H9 (cell line): Measurements from ENCODE around the gene TNRC6A. TPM values are rescaled to one million over a fixed set of nuclear protein-coding genes. Genes with fewer than 3 reads are reported as not detected.

ENCODE experiments used
- DNase-seq: peaks from one replicate; pipeline ENCODE4 v3.0.0-alpha.2; 2017
- H2AFZ ChIP-seq: one replicate; pipeline ENCODE4 v1.6.1; 2013; ENCODE audit warnings: mild to moderate bottlenecking, low read length, control low read depth, moderate library complexity
- H2AK5ac ChIP-seq: 2 replicates; pipeline ENCODE4 v1.6.1; 2013; ENCODE audit warnings: low read length, control low read depth, mixed read lengths; ENCODE audit not compliant: insufficient read length
- H2BK120ac ChIP-seq: one replicate; pipeline ENCODE4 v1.6.1; 2013; ENCODE audit warnings: low read depth, mild to moderate bottlenecking, low read length, control low read depth, inconsistent platforms; ENCODE audit not compliant: poor library complexity, severe bottlenecking
- H2BK12ac ChIP-seq: 2 replicates; pipeline ENCODE4 v1.6.1; 2013; ENCODE audit warnings: low read length, control low read depth, mixed read lengths, low read depth; ENCODE audit not compliant: insufficient read length
- H2BK15ac ChIP-seq: 2 replicates; pipeline ENCODE4 v1.6.1; 2013; ENCODE audit warnings: low read depth, low read length, control low read depth
- H2BK20ac ChIP-seq: one replicate; pipeline ENCODE4 v1.6.1; 2013; ENCODE audit warnings: low read depth, mild to moderate bottlenecking, low read length, control low read depth, inconsistent platforms; ENCODE audit not compliant: poor library complexity, severe bottlenecking
- H2BK5ac ChIP-seq: 2 replicates; pipeline ENCODE4 v1.6.1; 2013; ENCODE audit warnings: low read length, control low read depth, mixed read lengths; ENCODE audit not compliant: insufficient read length
- H3K14ac ChIP-seq: 2 replicates; pipeline ENCODE4 v1.6.1; 2013; ENCODE audit warnings: low read length, control low read depth; ENCODE audit not compliant: insufficient read depth
- H3K18ac ChIP-seq: 2 replicates; pipeline ENCODE4 v1.6.1; 2013; ENCODE audit warnings: low read depth, mild to moderate bottlenecking, mixed read lengths, low read length, control low read depth; ENCODE audit not compliant: insufficient read length
- H3K23ac ChIP-seq: 2 replicates; pipeline ENCODE4 v1.6.1; 2013; ENCODE audit warnings: low read length, control low read depth, mixed read lengths, low read depth; ENCODE audit not compliant: insufficient read length
- H3K23me2 ChIP-seq: 2 replicates; pipeline ENCODE4 v1.6.1; 2013; ENCODE audit warnings: low read depth, mild to moderate bottlenecking, mixed read lengths, low read length, control low read depth; ENCODE audit not compliant: insufficient read length, poor library complexity, severe bottlenecking
- H3K27ac ChIP-seq: 2 replicates; pipeline ENCODE4 v1.5.1; 2013; ENCODE audit warnings: low read length, control low read depth, mixed read lengths, low read depth; ENCODE audit not compliant: insufficient read length
- H3K27me3 ChIP-seq: 2 replicates; pipeline ENCODE4 v1.6.1; 2013; ENCODE audit warnings: low read length, control low read depth, inconsistent platforms; ENCODE audit not compliant: insufficient read depth
- H3K4ac ChIP-seq: 2 replicates; pipeline ENCODE4 v1.6.1; 2013; ENCODE audit warnings: low read depth, mild to moderate bottlenecking, control low read depth, inconsistent platforms, low read length, moderate library complexity
- H3K4me1 ChIP-seq: 2 replicates; pipeline ENCODE4 v1.6.1; 2013; ENCODE audit warnings: low read length, control low read depth, inconsistent platforms; ENCODE audit not compliant: insufficient read depth
- H3K4me2 ChIP-seq: 2 replicates; pipeline ENCODE4 v1.6.1; 2013; ENCODE audit warnings: low read length, control low read depth, mixed read lengths; ENCODE audit not compliant: insufficient read length, insufficient read depth
- H3K56ac ChIP-seq: 2 replicates; pipeline ENCODE4 v1.6.1; 2013; ENCODE audit warnings: low read depth, mild to moderate bottlenecking, mixed read lengths, low read length, control low read depth; ENCODE audit not compliant: insufficient read length
- H3K79me1 ChIP-seq: 2 replicates; pipeline ENCODE4 v1.6.1; 2013; ENCODE audit warnings: low read depth, mild to moderate bottlenecking, moderate library complexity, low read length, control low read depth, inconsistent platforms; ENCODE audit not compliant: insufficient read depth, poor library complexity, severe bottlenecking
- H3K79me2 ChIP-seq: 2 replicates; pipeline ENCODE4 v1.6.1; 2013; ENCODE audit warnings: low read length, control low read depth, inconsistent platforms; ENCODE audit not compliant: insufficient read depth
- H3K9ac ChIP-seq: 2 replicates; pipeline ENCODE4 v1.6.1; 2013; ENCODE audit warnings: low read length, control low read depth, mixed read lengths; ENCODE audit not compliant: insufficient read length; ENCODE audit errors: extremely low read depth
- H3K9me3 ChIP-seq: one replicate; pipeline ENCODE4 v1.6.1; 2013; ENCODE audit warnings: low read depth, low read length, inconsistent platforms; ENCODE audit not compliant: control insufficient read depth
- H3T11ph ChIP-seq: one replicate; pipeline ENCODE4 v1.6.1; 2013; ENCODE audit warnings: mild to moderate bottlenecking, low read length, control low read depth, inconsistent platforms
- H4K20me1 ChIP-seq: one replicate; pipeline ENCODE4 v1.6.1; 2013; ENCODE audit not compliant: control insufficient read depth, insufficient read length, insufficient read depth
- H4K5ac ChIP-seq: 2 replicates; pipeline ENCODE4 v1.6.1; 2013; ENCODE audit warnings: low read depth, mild to moderate bottlenecking, mixed read lengths, low read length, control low read depth; ENCODE audit not compliant: insufficient read length
- H4K8ac ChIP-seq: replicated peaks from 2 replicates; pipeline ENCODE4 v1.6.1; 2013; ENCODE audit warnings: low read length, control low read depth, mixed read lengths, low read depth; ENCODE audit not compliant: insufficient read length
- H4K91ac ChIP-seq: 2 replicates; pipeline ENCODE4 v1.6.1; 2013; ENCODE audit warnings: low read depth, mild to moderate bottlenecking, moderate library complexity, mixed read lengths, low read length, control low read depth; ENCODE audit not compliant: insufficient read length
- H3K27ac Mint-ChIP-seq, 3 experiments: 2 replicates in 2 of 3; 3 replicates in 1 of 3; pipeline ENCODE4 v1.8.0; 2020 to 2021; ENCODE audit warnings: mixed read lengths in 3 of 3, mild to moderate bottlenecking in 1 of 3, moderate library complexity in 1 of 3
- H3K27me3 Mint-ChIP-seq: 2 replicates; pipeline ENCODE4 v1.8.0; 2021; ENCODE audit warnings: low read depth, mild to moderate bottlenecking, moderate library complexity, mixed read lengths
- H3K36me3 Mint-ChIP-seq, 3 experiments: 2 replicates in 2 of 3; 3 replicates in 1 of 3; pipeline ENCODE4 v1.8.0; 2020 to 2021; ENCODE audit warnings: low read depth in 3 of 3, mixed read lengths in 3 of 3; ENCODE audit not compliant: insufficient read depth in 1 of 3
- H3K4me1 Mint-ChIP-seq, 2 experiments: 2 replicates each; pipeline ENCODE4 v1.8.0; 2020; ENCODE audit warnings: mixed read lengths in 2 of 2
- H3K4me3 Mint-ChIP-seq, 2 experiments: 2 replicates in 1 of 2; 3 replicates in 1 of 2; pipeline ENCODE4 v1.8.0; 2020 to 2021; ENCODE audit warnings: mild to moderate bottlenecking in 2 of 2, mixed read lengths in 2 of 2, moderate library complexity in 1 of 2
- H3K9me3 Mint-ChIP-seq, 2 experiments: 2 replicates in 1 of 2; 3 replicates in 1 of 2; pipeline ENCODE4 v1.8.0; 2020; ENCODE audit warnings: mild to moderate bottlenecking in 2 of 2, mixed read lengths in 2 of 2, moderate library complexity in 1 of 2
- CTCF ChIP-seq: fragments of 200-600 bp; sonication (generic); conservative IDR thresholded peaks from 3 replicates; pipeline ENCODE4 v1.8.0; 2021; ENCODE audit warnings: antibody characterized with exemption, mild to moderate bottlenecking
- total RNA-seq: library from RNA; stranded (reverse); gene quantifications from 2 replicates; pipeline ENCODE4 v1.2.1, GENCODE V29; 2021

The TNRC6A gene
- total RNA-seq, 1 experiment from 2014 or later = 114 TPM

GRCh38 chr16:24713379-24713778 is 16.1 kb upstream of the TNRC6A start:
- H3K56ac ChIP-seq = no peak overlapping the region
- H2BK15ac ChIP-seq = no peak overlapping the region
- Mint-ChIP-seq H3K27ac (no peak overlapping the region), H3K9me3 (peaks cover 16 to 21% of the 10 kb centered on the region in 2 experiments), H3K36me3 (peaks cover 2 to 13% (median 5%) of the 10 kb centered on the region in 3 experiments; a peak in 6 of 7 replicates), H3K27me3 (no peaks in the 10 kb centered on the region; the same call in 1 of the 2 replicates), H3K4me3 (no peak overlapping the region), H3K4me1 (no peaks in the 10 kb centered on the region)
- H2AK5ac ChIP-seq = no peak overlapping the region
- H3K27me3 ChIP-seq = no peaks in the 10 kb centered on the region
- DNase-seq = no peak
- H3K79me2 ChIP-seq = no peaks in the 10 kb centered on the region
- H3T11ph ChIP-seq = no peak overlapping the region
- no peak overlapping the region for H3K18ac ChIP-seq
- no peak overlapping the region for H2BK5ac ChIP-seq
- H3K4ac ChIP-seq = no peak overlapping the region
- H3K9ac ChIP-seq = no peak overlapping the region
- no peaks in the 10 kb centered on the region for H3K23me2 ChIP-seq
- H2BK20ac ChIP-seq = no peak overlapping the region
- H4K8ac ChIP-seq = no peak overlapping the region
- no peak overlapping the region for H3K4me2 ChIP-seq
- H3K27ac ChIP-seq = no peak overlapping the region
- H4K20me1 ChIP-seq = no peaks in the 10 kb centered on the region
- H3K9me3 ChIP-seq = no peaks in the 10 kb centered on the region
- H3K14ac ChIP-seq = no peak overlapping the region
- no peaks in the 10 kb centered on the region for H3K79me1 ChIP-seq
- no peak for TF ChIP-seq CTCF
- H3K23ac ChIP-seq = no peak overlapping the region
- no peak overlapping the region for H2BK120ac ChIP-seq
- no peaks in the 10 kb centered on the region for H3K4me1 ChIP-seq
- H4K5ac ChIP-seq = no peak overlapping the region
- no peak overlapping the region for H2AFZ ChIP-seq
- no peak overlapping the region for H4K91ac ChIP-seq
- no peak overlapping the region for H2BK12ac ChIP-seq
